Liver (tissue), 9 donors: Measurements from ENCODE around the gene SAMD4A. TPM values are rescaled to one million over a fixed set of nuclear protein-coding genes. Genes with fewer than 3 reads are reported as not detected.

ENCODE experiments used
- DNase-seq: peaks from one replicate; pipeline ENCODE4 v3.0.0-alpha.2; 2017; ENCODE audit warnings: low spot score
- H3K27ac ChIP-seq, 2 donors: one replicate each; pipeline ENCODE4 v1.7.0; 2013; ENCODE audit warnings: inconsistent platforms in 2 of 2, low read length in 2 of 2, control low read depth in 1 of 2, low read depth in 1 of 2, mild to moderate bottlenecking in 1 of 2
- H3K27me3 ChIP-seq, 4 donors: one replicate each; pipeline versions ENCODE4 v1.6.1 to v1.7.0; 2013; ENCODE audit warnings: low read length in 3 of 4, inconsistent platforms in 1 of 4, mild to moderate bottlenecking in 1 of 4, moderate library complexity in 1 of 4; ENCODE audit not compliant: control insufficient read depth in 4 of 4, insufficient read depth in 4 of 4
- H3K36me3 ChIP-seq, 4 donors: one replicate each; pipeline versions ENCODE4 v1.6.1 to v1.7.0; 2013; ENCODE audit warnings: low read length in 3 of 4, mild to moderate bottlenecking in 3 of 4, low read depth in 1 of 4, moderate library complexity in 1 of 4; ENCODE audit not compliant: control insufficient read depth in 4 of 4, insufficient read depth in 3 of 4
- H3K4me1 ChIP-seq, 4 donors: one replicate each; pipeline versions ENCODE4 v1.6.1 to v1.7.0; 2013; ENCODE audit warnings: low read length in 3 of 4, mild to moderate bottlenecking in 3 of 4, moderate library complexity in 1 of 4; ENCODE audit not compliant: control insufficient read depth in 4 of 4, insufficient read depth in 4 of 4
- H3K4me3 ChIP-seq, 3 donors: one replicate each; pipeline versions ENCODE4 v1.6.1 to v1.7.0; 2013; ENCODE audit warnings: low read length in 3 of 3, control low read depth in 1 of 3, low read depth in 1 of 3, mild to moderate bottlenecking in 1 of 3
- H3K9ac ChIP-seq, 2 donors: one replicate each; pipeline ENCODE4 v1.7.0; 2013; ENCODE audit warnings: low read length in 2 of 2, mild to moderate bottlenecking in 2 of 2, moderate library complexity in 2 of 2, control low read depth in 1 of 2, low read depth in 1 of 2
- H3K9me3 ChIP-seq, 4 donors: one replicate each; pipeline versions ENCODE4 v1.6.1 to v1.7.0; 2013; ENCODE audit warnings: low read length in 3 of 4; ENCODE audit not compliant: control insufficient read depth in 4 of 4
- EGR1 ChIP-seq, 2 donors: IDR thresholded peaks; 2 replicates each; pipeline ENCODE4 v1.6.1; 2016 to 2018; ENCODE audit warnings: antibody characterized with exemption in 2 of 2, low read depth in 2 of 2
- FOXA1 ChIP-seq: IDR thresholded peaks from 2 replicates; pipeline ENCODE4 v1.6.1; 2016; ENCODE audit warnings: antibody characterized with exemption
- FOXA2 ChIP-seq: IDR thresholded peaks from 2 replicates; pipeline ENCODE4 v1.6.1; 2016; ENCODE audit warnings: antibody characterized with exemption
- GABPA ChIP-seq, 2 donors: IDR thresholded peaks in 1 of 2; conservative IDR thresholded peaks in 1 of 2; 2 replicates each; pipeline ENCODE4 v1.6.1; 2016; ENCODE audit warnings: antibody characterized with exemption in 2 of 2, mild to moderate bottlenecking in 1 of 2, moderate library complexity in 1 of 2
- HNF4A ChIP-seq, 2 donors: conservative IDR thresholded peaks; 2 replicates each; pipeline ENCODE4 v1.6.1; 2016; ENCODE audit warnings: antibody characterized with exemption in 2 of 2, mild to moderate bottlenecking in 2 of 2
- HNF4G ChIP-seq: IDR thresholded peaks from 2 replicates; pipeline ENCODE4 v1.6.1; 2016; ENCODE audit warnings: antibody characterized with exemption
- JUND ChIP-seq, 2 donors: IDR thresholded peaks; 2 replicates each; pipeline ENCODE4 v1.6.1; 2016; ENCODE audit warnings: antibody characterized with exemption in 2 of 2
- MAX ChIP-seq: IDR thresholded peaks from 2 replicates; pipeline ENCODE4 v1.6.1; 2016; ENCODE audit warnings: antibody characterized with exemption
- RAD21 ChIP-seq, 2 donors: IDR thresholded peaks; 2 replicates each; pipeline ENCODE4 v1.6.1; 2016; ENCODE audit warnings: antibody characterized with exemption in 2 of 2, mild to moderate bottlenecking in 2 of 2
- REST ChIP-seq: IDR thresholded peaks from 2 replicates; pipeline ENCODE4 v1.6.1; 2016; ENCODE audit warnings: antibody characterized with exemption, mild to moderate bottlenecking
- RXRA ChIP-seq, 2 donors: IDR thresholded peaks; 2 replicates each; pipeline ENCODE4 v1.6.1; 2017 to 2018; ENCODE audit warnings: antibody characterized with exemption in 2 of 2, mild to moderate bottlenecking in 1 of 2
- SP1 ChIP-seq: IDR thresholded peaks from 2 replicates; pipeline ENCODE4 v1.6.1; 2018; ENCODE audit warnings: antibody characterized with exemption, mild to moderate bottlenecking
- TAF1 ChIP-seq: conservative IDR thresholded peaks from 2 replicates; pipeline ENCODE4 v1.6.1; 2016; ENCODE audit warnings: antibody characterized with exemption, mild to moderate bottlenecking
- YY1 ChIP-seq: IDR thresholded peaks from 2 replicates; pipeline ENCODE4 v1.6.1; 2016; ENCODE audit warnings: antibody characterized with exemption, mild to moderate bottlenecking
- WGBS: extraction: QIAGEN DNeasy Blood & Tissue Kit; methylation state at CpG from one replicate; pipeline ENCODE4 v1.1.7; 2013; 5-methylcytosine and 5-hydroxymethylcytosine counted together
- polyA plus RNA-seq, 2 donors: library from polyadenylated mRNA; stranded (reverse) in 1 of 2; unstranded in 1 of 2; fragments of 200-250 nt in 1 of 2; fragments of >200 nt in 1 of 2; fragmentation: Nextera tagmentation in 1 of 2; extraction: Ambion mirVana in 1 of 2; gene quantifications; one replicate each; pipeline versions ENCODE4 v1.2.1 to v1.2.3, GENCODE V29; 2013 to 2015
- total RNA-seq, 2 donors: library from RNA; depleted of rRNA; stranded (reverse); fragments of >200 nt; gene quantifications; one replicate each; pipeline ENCODE4 v1.2.3, GENCODE V29; 2014
- TF ChIP-seq, protein P1 (sequence below): IDR thresholded peaks from 2 replicates; pipeline ENCODE4 v1.6.1; 2016; ENCODE audit warnings: antibody characterized with exemption
- TF ChIP-seq, protein P2 (sequence below): IDR thresholded peaks from 2 replicates; pipeline ENCODE4 v1.6.1; 2016; ENCODE audit warnings: antibody characterized with exemption
- donor health status: healthy.
- donor health status: healthy.
- donor health status: healthy.
- donor health status: healthy.
- donor health status: healthy.

SAMD4A gene
- total and polyA plus RNA-seq, 4 donors, result 4.3 to 17.8 (median 8.1) TPM

GRCh38 chr14:54675236-54676128, 108.6 kb downstream of the SAMD4A start:
- no peak overlapping the region for H3K9ac ChIP-seq
- H3K27me3 ChIP-seq, result no peaks in the 10 kb centered on the region
- H3K36me3 ChIP-seq, result no peaks in the 10 kb centered on the region
- WGBS, result 92% methylated on average over 10 of the region's 11 CpGs
- no peak for TF ChIP-seq EGR1 (IDR thresholded peaks at IDR 0.05; ENCODE audit: low read depth in 2 of 2)
- no peak for TF ChIP-seq RXRA (IDR thresholded peaks at IDR 0.05)
- no peak for TF ChIP-seq GABPA (IDR thresholded peaks at IDR 0.05 in 1 of 2, conservative IDR thresholded peaks at IDR 0.05 in 1 of 2)
- no peak for TF ChIP-seq HNF4G
- TF ChIP-seq YY1, result no peak
- TF ChIP-seq RAD21 (IDR thresholded peaks at IDR 0.05), result no peak
- no peak for TF ChIP-seq REST
- TF ChIP-seq FOXA2, result no peak
- no peak for TF ChIP-seq HNF4A (conservative IDR thresholded peaks at IDR 0.05)
- TF ChIP-seq SP1, result no peak
- TF ChIP-seq, protein P1, sequence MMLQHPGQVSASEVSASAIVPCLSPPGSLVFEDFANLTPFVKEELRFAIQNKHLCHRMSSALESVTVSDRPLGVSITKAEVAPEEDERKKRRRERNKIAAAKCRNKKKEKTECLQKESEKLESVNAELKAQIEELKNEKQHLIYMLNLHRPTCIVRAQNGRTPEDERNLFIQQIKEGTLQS, result no peak
- no peak for TF ChIP-seq FOXA1
- TF ChIP-seq JUND (IDR thresholded peaks at IDR 0.05), result no peak
- TF ChIP-seq, protein P2, sequence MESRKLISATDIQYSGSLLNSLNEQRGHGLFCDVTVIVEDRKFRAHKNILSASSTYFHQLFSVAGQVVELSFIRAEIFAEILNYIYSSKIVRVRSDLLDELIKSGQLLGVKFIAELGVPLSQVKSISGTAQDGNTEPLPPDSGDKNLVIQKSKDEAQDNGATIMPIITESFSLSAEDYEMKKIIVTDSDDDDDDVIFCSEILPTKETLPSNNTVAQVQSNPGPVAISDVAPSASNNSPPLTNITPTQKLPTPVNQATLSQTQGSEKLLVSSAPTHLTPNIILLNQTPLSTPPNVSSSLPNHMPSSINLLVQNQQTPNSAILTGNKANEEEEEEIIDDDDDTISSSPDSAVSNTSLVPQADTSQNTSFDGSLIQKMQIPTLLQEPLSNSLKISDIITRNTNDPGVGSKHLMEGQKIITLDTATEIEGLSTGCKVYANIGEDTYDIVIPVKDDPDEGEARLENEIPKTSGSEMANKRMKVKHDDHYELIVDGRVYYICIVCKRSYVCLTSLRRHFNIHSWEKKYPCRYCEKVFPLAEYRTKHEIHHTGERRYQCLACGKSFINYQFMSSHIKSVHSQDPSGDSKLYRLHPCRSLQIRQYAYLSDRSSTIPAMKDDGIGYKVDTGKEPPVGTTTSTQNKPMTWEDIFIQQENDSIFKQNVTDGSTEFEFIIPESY, result no peak
- no peak overlapping the region for H3K27ac ChIP-seq
- peaks cover 0 to 3% (median under 1%) of the 10 kb centered on the region in 4 donors for H3K4me1 ChIP-seq
- no peaks in the 10 kb centered on the region for H3K9me3 ChIP-seq
- no peak for DNase-seq
- no peak overlapping the region for H3K4me3 ChIP-seq

- Histone ChIP-seq H3K36me3 (no peaks in the 10 kb centered on the region), H3K4me1 (peaks cover 0 to 4% (median under 1%) of the 10 kb centered on the region in 4 donors), H3K27me3 (no peaks in the 10 kb centered on the region), H3K9ac (no peak overlapping the region), H3K9me3 (no peaks in the 10 kb centered on the region), H3K4me3 (no peak overlapping the region), H3K27ac (no peak overlapping the region)
- TF ChIP-seq HNF4A (conservative IDR thresholded peaks at IDR 0.05), result no peak
- TF ChIP-seq FOXA1, result no peak
- no peak for TF ChIP-seq REST
- TF ChIP-seq YY1, result no peak
- TF ChIP-seq, protein P2, result no peak
- no peak for TF ChIP-seq MAX
- TF ChIP-seq, protein P1, result no peak
- no peak for TF ChIP-seq GABPA (IDR thresholded peaks at IDR 0.05 in 1 of 2, conservative IDR thresholded peaks at IDR 0.05 in 1 of 2)
- TF ChIP-seq HNF4G, result no peak
- TF ChIP-seq TAF1, result no peak
- 78% methylated on average over 11 of the region's 11 CpGs for WGBS
- DNase-seq, result no peak
Observed at GRCh38 chr14:54676812-54677708, 110.1 kb downstream of the SAMD4A start.
